Left renal pelvis (tissue), 4 donors: ENCODE data around the gene INSRR. TPM values are rescaled to one million over a fixed set of nuclear protein-coding genes. Genes with fewer than 3 reads are reported as not detected.

Experiments
- DNase-seq, 4 donors: peaks; one replicate each; pipeline ENCODE4 v3.0.0-alpha.2; 2013; ENCODE audit warnings: low read depth in 4 of 4, low spot score in 3 of 4
- polyA plus RNA-seq, 4 donors: library from polyadenylated mRNA; unstranded; fragments of 120-200 nt; gene quantifications; one replicate each; pipeline ENCODE4 v1.2.1, GENCODE V29; 2013; ENCODE audit not compliant: insufficient read length in 4 of 4

Gene INSRR
- polyA plus RNA-seq, 4 donors, result 1.0 to 3.9 (median 1.3) TPM

GRCh38 chr1:156876281-156876680 lies 17.4 kb upstream of the INSRR start:
- no peak for DNase-seq

- DNase-seq, result no peak
Measured at GRCh38 chr1:156875341-156875615, 16.4 kb upstream of the INSRR start.

GRCh38 chr1:156874572-156875340 lies 15.8 kb upstream of the INSRR start:
- no peak for DNase-seq

GRCh38 chr1:156874142-156874541 lies 15.2 kb upstream of the INSRR start:
- no peak for DNase-seq

GRCh38 chr1:156873659-156874058 lies 14.7 kb upstream of the INSRR start:
- no peak for DNase-seq

GRCh38 chr1:156869455-156869854 lies 10.5 kb upstream of the INSRR start:
- DNase-seq, result no peak

DNA sequence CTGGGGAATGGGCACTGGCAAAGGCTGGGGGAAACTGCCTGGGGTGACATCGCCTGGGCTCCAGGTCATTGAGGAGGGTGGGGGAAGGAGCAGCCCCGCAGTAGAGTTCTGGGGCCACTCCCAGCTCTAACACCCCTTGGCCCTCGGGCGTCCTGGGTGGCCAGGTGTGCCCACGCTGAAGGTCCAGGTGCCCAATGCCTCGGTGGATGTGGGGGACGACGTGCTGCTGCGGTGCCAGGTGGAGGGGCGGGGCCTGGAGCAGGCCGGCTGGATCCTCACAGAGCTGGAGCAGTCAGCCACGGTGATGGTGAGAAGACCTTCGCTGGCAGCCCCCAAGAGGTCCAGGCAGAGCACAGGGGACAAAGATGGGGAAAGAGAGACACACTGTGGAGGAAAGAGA lies 9.4 kb upstream of the INSRR start:
- DNase-seq, result no peak

GRCh38 chr1:156866249-156866909 lies 7.5 kb upstream of the INSRR start:
- DNase-seq, result no peak

- no peak for DNase-seq
Measured at GRCh38 chr1:156865865-156866248, 6.9 kb upstream of the INSRR start.

- no peak for DNase-seq
Measured at GRCh38 chr1:156865258-156865657, 6.3 kb upstream of the INSRR start.

DNA sequence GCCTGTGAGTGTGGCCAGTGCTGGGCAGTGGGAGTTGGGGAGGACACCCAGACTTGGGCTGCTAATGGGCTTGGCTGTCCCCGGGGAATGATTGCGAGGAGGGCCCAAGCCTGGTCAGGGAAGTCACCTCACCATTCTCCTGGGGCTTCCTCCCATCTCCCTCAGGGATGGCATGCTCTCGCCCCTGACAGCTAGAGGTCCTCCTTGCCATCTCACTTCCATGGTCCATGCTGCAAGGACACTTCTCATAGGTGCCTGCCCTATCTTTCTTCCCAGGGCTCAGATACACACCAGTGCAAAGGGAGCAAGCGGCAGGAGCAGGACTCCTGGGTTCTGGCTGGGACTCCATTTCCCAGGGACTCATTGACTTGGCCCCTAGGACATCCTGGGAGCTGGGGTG lies 5.9 kb upstream of the INSRR start:
- no peak for DNase-seq

DNA sequence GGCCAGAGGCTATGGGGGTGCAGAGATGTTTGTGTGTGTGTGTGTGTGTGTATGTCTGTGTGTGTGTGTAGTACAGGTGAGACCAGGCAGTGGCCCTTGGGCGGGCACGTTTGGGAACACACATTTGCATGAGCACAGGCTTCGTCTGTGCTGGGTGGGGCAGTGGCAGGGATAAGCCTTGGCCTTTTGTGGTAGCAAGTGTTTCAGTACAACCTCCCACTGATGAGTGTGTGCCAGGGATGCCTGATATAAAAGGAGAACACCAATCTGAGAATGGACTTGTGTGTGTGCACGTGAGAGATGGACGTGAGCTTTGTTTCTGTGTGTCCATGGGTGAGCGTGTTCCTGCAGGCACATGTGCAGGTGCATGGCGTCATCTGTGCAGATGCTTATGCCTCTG lies 4.7 kb upstream of the INSRR start:
- no peak for DNase-seq

GRCh38 chr1:156862997-156863599 lies 4.2 kb upstream of the INSRR start:
- no peak for DNase-seq

DNA sequence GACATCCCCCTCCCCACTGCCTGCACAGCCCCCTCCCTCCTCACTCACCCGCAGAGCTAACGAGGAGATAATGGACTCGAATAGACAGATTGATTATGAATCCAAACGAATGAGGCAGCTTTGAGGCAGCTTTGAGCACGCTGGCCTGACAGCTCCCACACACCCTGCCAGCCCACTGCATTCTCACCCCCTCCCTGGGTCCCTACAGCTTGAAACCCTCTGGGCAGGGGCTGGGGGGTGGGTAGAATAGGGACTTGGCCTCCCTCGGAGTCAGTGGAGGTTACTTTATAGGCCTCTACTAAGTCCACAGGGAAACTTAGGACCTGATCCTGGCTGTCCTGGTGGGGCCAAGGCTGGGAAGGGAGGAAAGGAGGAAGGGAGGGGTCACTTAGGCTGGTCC lies 3.7 kb upstream of the INSRR start:
- no peak for DNase-seq

DNA sequence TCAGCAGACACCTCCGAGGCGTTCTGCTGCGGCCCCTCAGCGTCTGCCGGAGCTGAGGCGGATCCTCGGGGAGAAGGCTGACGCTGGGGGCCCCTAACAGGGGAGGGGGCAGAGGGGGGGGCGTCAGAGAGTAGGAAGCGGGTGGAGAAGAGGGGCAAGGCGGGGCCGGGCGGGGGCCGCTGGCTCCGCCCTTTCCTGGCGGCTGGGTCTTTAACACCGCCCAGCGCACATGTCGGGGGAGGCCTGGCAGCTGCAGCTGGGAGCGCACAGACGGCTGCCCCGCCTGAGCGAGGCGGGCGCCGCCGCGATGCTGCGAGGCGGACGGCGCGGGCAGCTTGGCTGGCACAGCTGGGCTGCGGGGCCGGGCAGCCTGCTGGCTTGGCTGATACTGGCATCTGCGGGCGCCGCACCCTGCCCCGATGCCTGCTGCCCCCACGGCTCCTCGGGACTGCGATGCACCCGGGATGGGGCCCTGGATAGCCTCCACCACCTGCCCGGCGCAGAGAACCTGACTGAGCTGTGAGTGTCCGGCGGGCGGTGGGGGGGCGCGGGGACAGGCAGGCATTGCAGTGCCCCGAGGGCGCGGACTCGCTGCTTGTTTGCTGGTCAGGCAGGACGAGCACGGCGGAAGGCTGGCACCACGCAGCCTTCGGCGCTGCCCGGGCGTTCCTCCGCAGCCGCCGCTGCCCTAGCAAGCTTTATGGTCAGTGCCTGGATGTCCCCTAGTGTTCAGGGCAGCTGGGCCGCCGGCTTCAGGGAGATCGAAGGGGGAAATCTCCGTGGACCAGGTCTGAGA lies 1.9 kb upstream of the INSRR start, which contains the start of gene NTRK1:
Gene NTRK1, plus strand, starts transcription at position 238 of the 796 bp plus-strand sequence. Its CDS starts 70 bp downstream, at position 308.
- DNase-seq, result peak in 1 of 4 donors; percentile 16

GRCh38 chr1:156860113-156860627 lies 1.3 kb upstream of the INSRR start:
- DNase-seq, result peak in 1 of 4 donors; percentile 27

DNA sequence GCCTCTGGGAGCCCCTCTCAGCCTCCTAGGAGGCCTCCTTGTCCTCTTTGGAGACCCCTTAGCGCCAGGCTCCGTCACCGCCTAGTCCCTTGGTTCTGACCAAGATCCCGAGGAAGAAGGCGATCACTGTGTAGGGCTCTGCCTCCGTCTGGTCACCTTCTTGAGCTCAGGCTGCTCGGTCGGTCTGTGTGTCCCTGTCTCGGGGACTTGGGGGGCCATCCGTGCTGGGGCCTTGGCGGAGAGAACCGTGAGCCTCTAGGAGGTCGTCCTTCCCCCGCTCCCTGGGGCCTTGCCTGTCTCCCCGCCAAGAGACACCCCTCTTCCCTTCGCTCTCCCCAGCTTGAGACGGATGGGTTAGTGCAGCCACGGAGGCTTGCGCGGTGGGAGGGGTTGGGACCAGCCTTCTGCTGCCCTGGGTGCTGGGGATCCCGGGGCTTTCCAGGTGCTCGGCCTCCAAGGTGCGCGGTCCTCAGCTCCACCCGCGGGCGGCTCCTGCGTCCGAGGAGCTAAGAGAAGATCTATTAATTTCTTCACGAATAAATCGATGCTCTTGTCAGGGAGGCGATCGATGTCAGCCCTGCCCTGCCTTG lies 701 bp upstream of the INSRR start:
- no peak for DNase-seq

GRCh38 chr1:156858555-156858956 lies 361 bp downstream of the INSRR start:
- DNase-seq, result no peak

DNA sequence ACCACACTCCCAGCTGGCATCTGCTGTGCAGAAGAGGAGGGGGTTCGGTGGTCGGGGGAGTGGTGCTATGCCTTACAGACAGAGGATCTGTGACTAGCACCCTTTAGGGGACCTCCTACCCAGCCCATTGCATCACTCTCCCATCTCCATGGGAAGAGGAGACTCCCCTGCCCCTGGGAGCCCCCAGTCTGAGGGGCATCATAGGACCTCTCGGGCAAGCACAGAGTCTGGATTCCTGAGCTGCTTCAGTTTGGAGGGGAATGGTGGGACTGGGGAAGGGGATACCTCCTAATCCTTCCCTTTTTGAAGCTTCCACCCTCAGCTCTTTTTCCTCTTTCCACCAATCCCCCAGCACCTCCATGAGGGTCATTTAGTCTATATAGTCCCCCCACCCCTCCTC lies 1.4 kb downstream of the INSRR start:
- no peak for DNase-seq

DNA sequence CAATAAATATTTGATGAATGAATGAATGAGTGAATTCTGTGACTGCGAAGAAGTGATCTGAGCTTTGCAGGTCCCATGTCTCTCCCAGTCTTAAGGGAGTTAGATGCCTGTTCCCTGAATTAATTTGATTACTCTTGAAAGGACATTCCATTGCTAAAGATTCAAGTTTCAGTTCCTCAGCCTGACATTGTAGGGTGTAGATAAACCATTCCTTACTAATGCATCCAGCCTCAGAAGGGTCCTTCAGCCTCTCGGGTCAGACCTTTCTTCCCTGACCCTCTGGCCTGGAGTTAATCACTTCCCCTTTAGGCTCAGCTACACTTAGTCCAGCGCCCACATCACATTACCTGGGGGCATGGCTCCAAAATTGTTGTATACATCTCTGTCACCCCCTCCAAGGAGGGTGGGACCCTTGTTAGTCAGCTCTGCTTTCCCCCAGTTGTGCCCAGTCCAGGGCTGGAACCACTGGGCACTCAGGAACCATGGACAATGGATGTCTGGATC lies 2.6 kb downstream of the INSRR start:
- no peak for DNase-seq
